Mucosa of descending colon (tissue), 3 donors: ENCODE data around the gene SLC26A8. TPM values are rescaled to one million over a fixed set of nuclear protein-coding genes. Genes with fewer than 3 reads are reported as not detected.

Source experiments
- ATAC-seq: fragments of 200-7000 bp; cut with Tn5 transposase; one replicate; pipeline ENCODE4 v1.9.1; 2020; ENCODE audit warnings: mild to moderate bottlenecking, moderate library complexity
- DNase-seq, 3 donors: peaks; one replicate each; pipeline ENCODE4 v3.0.0-alpha.2; 2020
- H3K36me3 ChIP-seq: fragments of 200-600 bp; one replicate; pipeline ENCODE4 v1.8.0; 2021; ENCODE audit warnings: low read depth, mild to moderate bottlenecking
- H3K4me1 ChIP-seq: fragments of 200-600 bp; one replicate; pipeline ENCODE4 v1.8.0; 2021; ENCODE audit warnings: low read depth, mild to moderate bottlenecking
- H3K4me3 ChIP-seq: fragments of 200-600 bp; one replicate; pipeline ENCODE4 v1.8.0; 2021; ENCODE audit warnings: mild to moderate bottlenecking
- H3K9me3 ChIP-seq: fragments of 200-600 bp; one replicate; pipeline ENCODE4 v1.8.0; 2021; ENCODE audit warnings: mild to moderate bottlenecking
- intact Hi-C, 2 donors: fragments of 100-400 bp; cut with DNase I in 1 of 2; cut with micrococcal nuclease in 1 of 2; formaldehyde crosslinking; loops; one replicate each; pipeline versions ENCODE4 v1.11.0 to v1.11.1; 2022; cut with DNase I, micrococcal nuclease
- total RNA-seq, 3 donors: library from RNA; stranded (reverse); fragmentation: NEBNext Ultra II Directional in 2 of 3; extraction: Animal tissue kit (Norgen Biotek cat#: 25700) in 2 of 3; gene quantifications; one replicate each; pipeline versions ENCODE4 v1.2.1 to v1.2.4, GENCODE V29; 2021 to 2023
- TF ChIP-seq, protein P1 (sequence below): fragments of 200-600 bp; IDR thresholded peaks from one replicate; pipeline ENCODE4 v1.8.0; 2022; ENCODE audit warnings: antibody characterized with exemption, mild to moderate bottlenecking
- donor health status: DM: no; HTN: no; CAD: no; lungs with moderate emphysema.
- donor health status: DM: no; HTN: no; CAD: no.
- donor health status: DM: no; HTN: yes; CAD: no.

The SLC26A8 gene
- total RNA-seq, 3 donors from 2014 or later: 0.28 to 1.0 (median 0.35) TPM

GRCh38 chr6:36025932-36026327 is 1.5 kb upstream of the SLC26A8 start:
- ATAC-seq (no peak), DNase-seq (no peak)
- peaks cover 11% of the 10 kb centered on the region for H3K4me1 ChIP-seq
- H3K9me3 ChIP-seq: no peaks in the 10 kb centered on the region
- no peaks in the 10 kb centered on the region for H3K36me3 ChIP-seq
- H3K4me3 ChIP-seq: no peak overlapping the region
- intact Hi-C loops: loop anchor here (5.0 kb wide), 1 partner anchor 71 kb away; no protein-coding TSS in a partner anchor
- TF ChIP-seq, protein P1, sequence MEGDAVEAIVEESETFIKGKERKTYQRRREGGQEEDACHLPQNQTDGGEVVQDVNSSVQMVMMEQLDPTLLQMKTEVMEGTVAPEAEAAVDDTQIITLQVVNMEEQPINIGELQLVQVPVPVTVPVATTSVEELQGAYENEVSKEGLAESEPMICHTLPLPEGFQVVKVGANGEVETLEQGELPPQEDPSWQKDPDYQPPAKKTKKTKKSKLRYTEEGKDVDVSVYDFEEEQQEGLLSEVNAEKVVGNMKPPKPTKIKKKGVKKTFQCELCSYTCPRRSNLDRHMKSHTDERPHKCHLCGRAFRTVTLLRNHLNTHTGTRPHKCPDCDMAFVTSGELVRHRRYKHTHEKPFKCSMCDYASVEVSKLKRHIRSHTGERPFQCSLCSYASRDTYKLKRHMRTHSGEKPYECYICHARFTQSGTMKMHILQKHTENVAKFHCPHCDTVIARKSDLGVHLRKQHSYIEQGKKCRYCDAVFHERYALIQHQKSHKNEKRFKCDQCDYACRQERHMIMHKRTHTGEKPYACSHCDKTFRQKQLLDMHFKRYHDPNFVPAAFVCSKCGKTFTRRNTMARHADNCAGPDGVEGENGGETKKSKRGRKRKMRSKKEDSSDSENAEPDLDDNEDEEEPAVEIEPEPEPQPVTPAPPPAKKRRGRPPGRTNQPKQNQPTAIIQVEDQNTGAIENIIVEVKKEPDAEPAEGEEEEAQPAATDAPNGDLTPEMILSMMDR: no peak

- TF ChIP-seq, protein P1: no peak
- DNase-seq (no peak), ATAC-seq (no peak)
- Histone ChIP-seq H3K4me1 (peaks cover 11% of the 10 kb centered on the region), H3K9me3 (no peaks in the 10 kb centered on the region), H3K4me3 (no peak overlapping the region), H3K36me3 (no peaks in the 10 kb centered on the region)
- intact Hi-C loops: loop anchor here (5.0 kb wide), 1 partner anchor 72 kb away; no protein-coding TSS in a partner anchor
These were observed 955 bp upstream of the SLC26A8 start for GRCh38 chr6:36025260-36025931.

DNA sequence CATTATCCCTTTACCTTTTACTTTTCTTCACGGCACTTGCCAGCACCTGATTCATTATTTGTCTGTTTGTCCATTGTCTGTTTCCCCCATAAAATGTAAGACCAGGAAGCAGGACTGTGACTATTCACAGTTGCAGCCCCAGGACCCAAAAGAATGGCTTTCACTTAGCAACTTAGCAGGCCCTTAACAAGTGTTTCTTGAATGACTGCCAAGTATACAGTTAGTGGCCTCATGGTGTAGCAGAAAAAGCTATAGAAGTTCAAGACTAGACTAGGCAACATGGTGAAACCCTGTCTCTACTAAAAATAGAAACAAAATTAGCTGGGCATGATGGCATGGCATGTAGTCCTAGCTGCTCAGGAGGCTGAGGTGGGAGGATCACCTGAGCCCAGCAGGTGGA is 4.3 kb downstream of the SLC26A8 start:
- Histone ChIP-seq H3K36me3 (no peaks in the 10 kb centered on the region), H3K4me3 (no peak overlapping the region), H3K4me1 (no peaks in the 10 kb centered on the region), H3K9me3 (no peaks in the 10 kb centered on the region)
- no peak for DNase-seq
- TF ChIP-seq, protein P1: no peak
- ATAC-seq: no peak
- intact Hi-C loops: no loop called here

DNA sequence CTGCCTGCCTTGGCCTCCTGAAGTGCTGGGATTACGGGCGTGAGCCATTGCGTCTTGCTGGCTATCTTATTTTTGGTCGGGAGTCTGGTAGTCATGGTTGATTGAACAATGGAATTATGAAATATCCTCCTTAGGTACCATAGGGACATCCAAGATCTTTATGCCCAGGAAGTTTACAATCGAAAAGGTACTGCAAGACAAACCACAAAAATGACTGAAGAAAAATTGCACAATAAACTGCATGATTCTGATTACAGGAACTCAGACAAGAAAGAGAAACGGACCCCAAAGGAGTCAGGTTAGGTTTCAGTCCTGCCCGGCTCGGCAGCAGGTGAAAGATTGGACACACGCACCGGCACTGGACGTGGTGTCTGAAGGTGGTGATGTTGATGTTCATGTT is 5.3 kb downstream of the SLC26A8 start:
- H3K36me3 ChIP-seq: no peaks in the 10 kb centered on the region
- no peak overlapping the region for H3K4me3 ChIP-seq
- intact Hi-C loops: no loop called here
- TF ChIP-seq, protein P1: no peak
- DNase-seq (no peak), ATAC-seq (no peak)
- no peaks in the 10 kb centered on the region for H3K9me3 ChIP-seq
- H3K4me1 ChIP-seq: no peaks in the 10 kb centered on the region

DNA sequence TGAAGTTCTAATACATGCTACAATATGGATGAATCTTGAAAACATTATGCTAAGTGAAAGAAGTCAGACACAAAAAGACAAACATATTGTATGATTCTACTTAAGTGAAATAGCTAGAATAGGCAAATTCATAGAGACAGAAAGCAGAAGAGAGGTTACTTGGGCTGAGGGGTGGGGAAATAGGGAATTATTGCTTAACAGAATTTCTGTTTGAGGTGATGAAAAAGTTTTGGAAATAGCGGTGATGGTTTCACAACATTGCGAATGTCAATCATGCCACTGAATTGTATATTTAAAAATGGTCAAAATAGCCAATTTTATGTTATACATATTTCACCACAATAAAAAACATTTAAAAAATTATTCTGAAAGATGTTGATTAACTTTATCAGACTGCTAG is 6.1 kb downstream of the SLC26A8 start:
- no peaks in the 10 kb centered on the region for H3K4me1 ChIP-seq
- no peaks in the 10 kb centered on the region for H3K36me3 ChIP-seq
- intact Hi-C loops: no loop called here
- TF ChIP-seq, protein P1: no peak
- no peak for ATAC-seq
- no peaks in the 10 kb centered on the region for H3K9me3 ChIP-seq
- H3K4me3 ChIP-seq: no peak overlapping the region
- DNase-seq: no peak

- H3K9me3 ChIP-seq: no peaks in the 10 kb centered on the region
- DNase-seq (no peak), ATAC-seq (no peak)
- H3K4me1 ChIP-seq: no peaks in the 10 kb centered on the region
- no peak overlapping the region for H3K4me3 ChIP-seq
- H3K36me3 ChIP-seq: no peaks in the 10 kb centered on the region
- TF ChIP-seq, protein P1: no peak
- intact Hi-C loops: no loop called here
These were observed 8.8 kb downstream of the SLC26A8 start for GRCh38 chr6:36015666-36016065.
